ENCODE measurements around the gene LOXHD1.

Gene LOXHD1

DNA sequence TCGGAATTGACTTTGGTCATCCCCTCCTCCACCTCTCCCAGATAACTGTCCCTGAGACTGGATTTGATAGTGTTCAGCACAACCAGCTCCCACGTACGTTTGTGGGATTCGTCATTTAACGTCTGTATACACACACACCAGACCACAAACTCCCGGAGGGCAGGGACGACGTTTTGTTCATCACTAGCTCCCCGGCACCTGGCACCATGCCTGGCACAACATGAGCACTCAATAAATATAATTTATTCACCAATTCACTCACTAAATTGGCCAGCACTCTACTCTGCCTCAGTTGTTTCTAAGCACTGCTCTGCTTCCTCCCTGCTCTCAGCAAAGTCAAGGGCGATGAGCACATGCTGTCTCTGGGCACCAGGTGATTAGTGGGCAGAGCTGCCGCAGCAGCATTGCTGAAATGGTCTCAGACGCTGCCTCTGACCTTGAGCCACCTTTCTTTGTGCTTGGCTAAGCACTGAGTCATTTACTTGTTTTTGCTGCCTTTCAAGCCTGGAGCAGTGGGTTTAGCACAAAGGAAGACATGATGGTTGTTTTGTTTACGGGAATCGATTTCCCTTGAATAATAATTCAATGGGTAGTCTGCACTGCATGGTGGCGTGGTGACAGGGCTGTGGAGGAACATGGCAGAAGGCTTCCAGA is 19.3 kb upstream of the LOXHD1 start:
- no peak for DNase-seq (ENCODE audit: low spot score)

- no peak for DNase-seq (ENCODE audit: low spot score)
These were observed 18.1 kb upstream of the LOXHD1 start for GRCh38 chr18:46675112-46675511.

GRCh38 chr18:46672062-46672970 is 15.3 kb upstream of the LOXHD1 start:
- no peak for DNase-seq (ENCODE audit: low spot score)

GRCh38 chr18:46668694-46669093 is 11.7 kb upstream of the LOXHD1 start:
- DNase-seq (ENCODE audit: low spot score): no peak

- DNase-seq (ENCODE audit: low spot score): no peak
These were observed 11.1 kb upstream of the LOXHD1 start for GRCh38 chr18:46668135-46668534.

DNA sequence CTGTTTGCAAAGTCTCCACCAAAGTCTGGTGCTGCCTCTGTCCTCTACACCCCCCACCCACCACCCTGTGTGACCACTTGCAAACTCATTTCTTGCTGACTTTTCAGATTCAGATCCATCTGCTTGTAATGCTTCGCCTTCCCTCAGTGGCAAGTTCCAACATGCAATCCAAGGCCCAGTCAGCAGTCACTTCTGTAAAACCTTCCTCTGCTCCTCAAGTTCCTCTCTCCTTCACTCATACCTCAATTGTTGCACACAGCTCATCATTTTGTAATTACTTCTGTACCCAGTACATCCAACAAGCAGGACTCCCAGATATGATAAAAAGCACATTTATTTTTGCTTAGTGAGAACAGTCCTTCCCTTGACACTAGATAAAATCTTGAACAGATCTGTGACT is 6.5 kb upstream of the LOXHD1 start:
- DNase-seq (ENCODE audit: low spot score): no peak

DNA sequence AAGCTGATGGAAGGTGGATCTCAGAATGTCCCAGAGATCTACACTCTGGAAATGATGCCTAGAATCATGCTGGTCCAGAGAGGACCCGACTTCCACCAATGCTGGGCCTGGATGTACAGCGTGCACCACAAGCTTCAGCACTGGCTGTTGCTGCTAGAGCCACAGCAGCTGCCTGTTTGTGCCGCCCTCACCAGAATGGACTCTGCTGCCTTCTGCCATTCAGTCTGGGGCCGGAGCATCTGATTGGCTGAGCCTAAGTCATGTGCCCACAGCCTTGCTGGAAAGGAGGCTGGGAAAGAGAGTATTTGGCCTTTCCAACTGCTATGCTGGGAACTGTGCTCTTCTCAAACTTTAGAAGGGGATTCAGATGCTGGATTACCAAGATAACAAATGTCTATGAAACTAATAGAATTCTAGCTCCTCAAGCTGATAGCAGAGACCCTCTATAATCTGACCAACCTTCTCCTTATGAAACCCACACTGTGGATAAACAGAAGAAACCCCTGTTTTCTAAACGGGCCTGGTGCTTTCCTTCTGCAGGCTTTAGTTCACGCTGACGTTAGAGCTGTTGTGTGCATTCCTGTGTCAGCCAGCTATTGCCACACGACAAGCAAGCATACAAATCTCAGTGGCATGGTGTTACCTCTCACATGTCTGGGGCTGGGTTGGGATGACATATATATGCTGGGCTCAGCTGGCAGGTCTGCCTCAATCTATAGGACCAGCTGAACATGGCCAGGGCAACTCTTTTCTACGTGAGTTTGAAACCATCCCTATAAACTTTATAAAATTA is 4.1 kb upstream of the LOXHD1 start:
- DNase-seq (ENCODE audit: low spot score): no peak

GRCh38 chr18:46659484-46659883 is 2.5 kb upstream of the LOXHD1 start:
- DNase-seq (ENCODE audit: low spot score): no peak

GRCh38 chr18:46656326-46657114 is 500 bp downstream of the LOXHD1 start:
- DNase-seq (ENCODE audit: low spot score): no peak

- DNase-seq (ENCODE audit: low spot score): no peak
These were observed 4.6 kb downstream of the LOXHD1 start for GRCh38 chr18:46652372-46652771.

- DNase-seq (ENCODE audit: low spot score): no peak
These were observed 6.3 kb downstream of the LOXHD1 start for GRCh38 chr18:46650681-46651080.

- no peak for DNase-seq (ENCODE audit: low spot score)
These were observed 7.8 kb downstream of the LOXHD1 start for GRCh38 chr18:46649071-46649862.

DNA sequence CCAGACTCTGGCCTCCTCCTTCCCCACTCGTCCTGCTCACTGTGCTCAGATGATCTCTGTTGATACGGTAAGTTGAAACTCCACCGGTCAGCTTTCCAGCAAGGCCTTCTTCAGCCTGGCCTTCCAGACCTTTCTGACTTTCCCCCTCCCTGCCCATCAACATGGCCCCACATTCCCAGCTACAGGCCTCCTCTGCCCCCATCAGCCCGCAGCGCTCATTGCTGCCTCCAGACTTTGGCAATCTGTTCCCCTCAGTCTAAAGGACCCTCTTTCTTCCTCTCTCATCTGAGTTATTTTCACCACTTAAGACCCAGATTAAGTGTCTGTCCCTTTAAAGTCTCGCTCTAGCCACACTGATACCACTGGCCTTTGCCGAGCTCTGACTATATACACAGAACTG is 10.6 kb downstream of the LOXHD1 start:
- DNase-seq (ENCODE audit: low spot score): no peak

- DNase-seq (ENCODE audit: low spot score): no peak
These were observed 14.5 kb downstream of the LOXHD1 start for GRCh38 chr18:46642561-46642960.

DNA sequence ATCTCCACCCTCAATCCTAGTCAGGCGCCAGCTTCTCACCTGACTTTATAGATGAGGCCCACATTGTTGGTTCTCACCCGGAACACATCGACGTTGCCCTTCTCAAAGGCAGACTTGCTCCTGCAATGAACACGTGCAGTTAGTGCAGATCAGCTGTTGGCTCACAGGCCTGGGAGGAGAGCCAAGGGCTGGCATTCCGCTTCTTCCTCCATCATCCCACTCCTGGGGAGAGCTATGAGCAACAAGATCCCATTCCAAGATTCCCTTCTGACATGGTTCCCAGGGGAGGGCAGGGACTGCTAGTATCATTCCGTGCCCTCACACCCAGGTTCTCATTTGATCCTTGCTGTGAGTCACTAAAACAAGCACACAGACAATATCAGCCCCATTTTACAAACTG is 15.1 kb downstream of the LOXHD1 start:
- DNase-seq (ENCODE audit: low spot score): no peak

DNA sequence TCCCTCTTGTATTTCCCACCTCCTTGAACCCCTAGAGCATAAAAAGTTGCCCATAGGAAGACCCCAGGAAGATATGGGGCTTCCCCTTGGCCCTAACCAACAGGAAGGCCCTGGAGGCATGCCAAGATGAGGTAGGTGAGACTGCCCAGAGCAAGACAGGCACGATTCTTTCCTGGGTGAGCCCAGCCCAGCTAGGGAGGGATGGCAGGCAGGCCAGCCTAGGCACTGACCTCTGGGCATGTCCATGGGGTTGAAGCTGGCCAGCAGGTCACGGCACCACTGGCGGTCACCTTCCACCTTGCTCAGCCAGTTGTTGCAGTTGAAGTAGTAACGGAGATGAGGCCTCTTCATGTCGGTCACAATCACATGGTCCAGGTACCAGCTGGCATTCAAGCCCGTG is 17.6 kb downstream of the LOXHD1 start:
- no peak for DNase-seq (ENCODE audit: low spot score)

GRCh38 chr18:46636040-46636630 is 20.9 kb downstream of the LOXHD1 start:
- no peak for DNase-seq (ENCODE audit: low spot score)

DNA sequence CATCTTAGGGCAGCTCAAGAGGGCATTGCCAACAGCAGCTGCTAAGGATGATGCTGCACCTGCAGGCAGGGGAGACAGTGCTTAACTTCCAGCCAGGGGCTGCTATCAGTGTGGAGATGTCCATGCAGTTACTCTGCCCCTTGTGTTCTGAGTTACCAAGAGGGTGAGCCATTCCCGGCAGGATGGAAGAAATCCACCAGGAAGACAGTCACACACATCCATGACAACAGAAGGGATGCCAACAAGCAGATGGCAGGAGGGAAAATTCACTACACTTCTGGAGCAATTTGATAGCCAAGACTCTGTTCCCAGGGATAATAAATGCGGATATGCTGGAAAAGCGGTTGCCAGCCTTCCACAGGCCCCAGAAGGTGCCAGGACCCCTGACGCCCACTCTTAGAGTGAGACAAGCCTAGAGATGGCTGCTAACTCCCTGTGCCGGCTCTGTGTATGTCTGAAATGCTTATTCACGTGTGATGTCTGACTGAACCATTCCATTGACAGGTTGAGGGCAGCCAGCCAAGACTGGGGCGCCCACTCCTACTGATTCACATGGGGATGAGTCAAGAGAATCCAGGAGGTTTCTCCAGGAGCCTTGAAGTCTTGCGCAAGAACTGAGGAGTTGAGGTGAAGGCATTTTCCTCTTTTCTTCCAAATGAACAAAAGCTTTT is 24.5 kb downstream of the LOXHD1 start:
- no peak for DNase-seq (ENCODE audit: low spot score)

DNA sequence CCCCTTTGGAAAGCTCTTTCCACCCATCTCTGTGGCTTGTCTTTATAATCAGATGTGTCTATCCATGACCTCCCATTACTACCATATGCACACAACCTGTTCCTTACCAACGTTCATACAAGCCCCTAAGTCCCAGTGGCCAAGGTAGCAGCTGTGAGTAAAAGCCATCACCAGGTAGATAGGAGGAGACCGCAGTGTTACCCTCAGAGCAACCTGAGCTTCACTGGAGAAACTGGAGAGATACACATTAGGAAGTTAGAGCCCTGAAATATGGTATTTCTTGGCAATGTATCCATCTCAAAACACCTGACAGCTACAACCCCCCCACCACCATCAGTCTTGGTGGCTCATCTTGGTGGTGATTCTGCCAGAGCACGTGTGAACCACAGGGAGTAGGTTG is 26.0 kb downstream of the LOXHD1 start:
- no peak for DNase-seq (ENCODE audit: low spot score)

DNA sequence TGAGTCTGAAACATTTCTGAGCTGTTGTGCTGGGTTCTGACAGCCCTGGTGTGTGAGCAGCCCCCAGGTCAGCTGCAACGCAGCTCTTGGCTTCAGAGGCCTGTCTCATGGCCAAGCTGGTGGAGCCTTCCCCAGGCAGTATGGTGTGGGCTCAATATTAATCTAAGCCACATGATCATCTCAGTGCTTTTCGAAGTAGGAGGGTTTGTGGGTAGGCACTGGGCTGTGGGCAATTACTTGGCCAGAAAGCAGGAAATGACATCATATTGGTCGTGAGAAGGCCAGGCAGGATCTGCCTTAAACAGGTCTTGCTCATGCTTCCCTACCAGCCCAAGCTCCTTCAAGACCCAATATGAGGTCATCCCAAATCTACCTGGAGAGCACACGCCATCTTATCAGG is 26.9 kb downstream of the LOXHD1 start:
- no peak for DNase-seq (ENCODE audit: low spot score)
